ENCODE data around the gene ASPSCR1. TPM values are rescaled to one million over a fixed set of nuclear protein-coding genes. Genes with fewer than 3 reads are reported as not detected.

The ASPSCR1 gene
- total RNA-seq, 4 donors from 2014 or later = 24.0 to 44.7 (median 32.0) TPM

DNA sequence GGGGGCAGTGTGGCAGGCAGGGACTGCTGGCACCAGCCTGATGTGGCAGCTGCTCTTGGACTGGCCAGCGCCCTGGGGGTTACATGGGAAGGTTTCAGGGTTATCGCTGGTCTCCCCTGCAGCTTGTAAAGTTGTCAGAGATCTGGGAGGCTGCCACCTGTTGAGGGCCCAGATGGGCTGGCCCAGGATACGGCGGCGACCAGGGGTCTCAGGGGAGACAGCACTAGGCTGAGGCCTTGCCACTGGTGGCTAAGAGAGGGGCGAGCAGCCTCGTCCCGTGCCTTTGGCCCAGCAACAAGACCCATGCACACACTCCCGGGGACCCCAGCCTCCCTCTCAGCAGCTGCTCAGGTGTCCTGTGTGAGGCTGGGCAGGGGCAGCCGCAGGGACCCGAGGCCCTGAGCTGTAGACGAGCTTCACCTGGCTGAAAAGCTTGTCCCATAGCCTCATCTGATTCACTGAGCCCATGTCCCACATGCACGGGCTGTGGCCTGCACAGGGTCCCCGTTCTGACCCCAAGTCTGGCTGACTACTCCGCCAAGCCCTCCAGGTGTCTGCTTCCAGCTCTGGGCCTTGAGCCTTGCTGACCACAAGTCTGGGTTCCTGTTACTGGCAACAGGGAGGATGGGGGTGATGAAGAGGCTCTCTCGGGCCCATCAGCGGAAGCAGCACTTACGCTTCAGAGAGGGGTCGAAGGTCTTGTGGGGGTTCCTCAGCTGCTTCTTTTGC is 82.0 kb downstream of the ASPSCR1 start:
- Histone ChIP-seq H3K27ac (no peak overlapping the region), H3K9me3 (no peaks in the 10 kb centered on the region), H3K36me3 (peaks cover 0 to 83% of the 10 kb centered on the region in 2 donors), H3K27me3 (no peaks in the 10 kb centered on the region), H3K4me1 (peaks cover 6 to 9% of the 10 kb centered on the region in 2 donors), H3K4me3 (no peak overlapping the region)
- DNase-seq (no peak), ATAC-seq (no peak)
- intact Hi-C loops (cut with DNase I; ENCODE audit: low total_unique reads) = no loop called here
- in situ Hi-C loops (cut with MboI; ENCODE audit: low sequenced_read_pairs in 4 of 4) = no loop called here
- TF ChIP-seq CTCF (IDR thresholded peaks at IDR 0.05 in 4 of 5, conservative IDR thresholded peaks at IDR 0.05 in 1 of 5) = no peak
- no peak for TF ChIP-seq POLR2A (IDR thresholded peaks at IDR 0.05)

DNA sequence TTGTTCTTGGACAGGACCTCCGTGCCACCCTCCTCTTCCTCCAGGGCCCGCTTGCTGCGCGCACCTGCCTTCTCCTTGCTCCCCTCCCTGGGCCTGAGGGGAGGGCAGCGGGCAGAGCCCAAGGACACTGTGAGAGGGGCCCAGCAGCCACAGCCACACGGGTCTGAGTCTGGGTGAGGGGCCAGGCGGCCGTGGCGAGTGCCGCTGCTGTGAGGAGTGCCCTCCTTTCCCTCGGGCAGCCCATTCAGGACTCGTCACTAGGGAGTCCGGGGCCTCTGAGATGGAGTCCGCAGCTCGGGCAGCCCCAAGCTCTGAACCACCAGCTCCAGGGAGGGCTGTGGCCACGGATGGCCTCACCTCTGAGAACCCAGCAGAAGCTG is 82.6 kb downstream of the ASPSCR1 start:
- TF ChIP-seq CTCF (IDR thresholded peaks at IDR 0.05 in 4 of 5, conservative IDR thresholded peaks at IDR 0.05 in 1 of 5) = no peak
- TF ChIP-seq POLR2A (IDR thresholded peaks at IDR 0.05) = no peak
- Histone ChIP-seq H3K36me3 (peaks cover 0 to 77% of the 10 kb centered on the region in 2 donors), H3K27ac (no peak overlapping the region), H3K27me3 (no peaks in the 10 kb centered on the region), H3K9me3 (no peaks in the 10 kb centered on the region), H3K4me3 (no peak overlapping the region), H3K4me1 (peaks cover 12 to 14% of the 10 kb centered on the region in 2 donors)
- intact Hi-C loops (cut with DNase I; ENCODE audit: low total_unique reads) (no loop called here), in situ Hi-C loops (cut with MboI; ENCODE audit: low sequenced_read_pairs in 4 of 4) (no loop called here)
- DNase-seq (no peak), ATAC-seq (no peak)

- peaks cover 0 to 71% of the 10 kb centered on the region in 2 donors for H3K36me3 ChIP-seq
- peaks cover 13 to 18% of the 10 kb centered on the region in 2 donors for H3K4me1 ChIP-seq
- no peaks in the 10 kb centered on the region for H3K9me3 ChIP-seq
- intact Hi-C loops (cut with DNase I; ENCODE audit: low total_unique reads) (no loop called here), in situ Hi-C loops (cut with MboI; ENCODE audit: low sequenced_read_pairs in 4 of 4) (no loop called here)
- H3K4me3 ChIP-seq = no peak overlapping the region
- ATAC-seq = no peak
- no peaks in the 10 kb centered on the region for H3K27me3 ChIP-seq
- DNase-seq = no peak
- TF ChIP-seq CTCF (IDR thresholded peaks at IDR 0.05 in 4 of 5, conservative IDR thresholded peaks at IDR 0.05 in 1 of 5) (no peak), POLR2A (IDR thresholded peaks at IDR 0.05) (no peak)
- H3K27ac ChIP-seq = no peak overlapping the region
These were observed 83.2 kb downstream of the ASPSCR1 start for GRCh38 chr17:82060614-82061013.

- Histone ChIP-seq H3K36me3 (peaks cover 0 to 64% of the 10 kb centered on the region in 2 donors), H3K4me3 (no peak overlapping the region), H3K27me3 (no peaks in the 10 kb centered on the region), H3K9me3 (no peaks in the 10 kb centered on the region), H3K27ac (no peak overlapping the region), H3K4me1 (peaks cover 13 to 23% of the 10 kb centered on the region in 2 donors)
- in situ Hi-C loops (cut with MboI; ENCODE audit: low sequenced_read_pairs in 4 of 4) = no loop called here
- no peak for TF ChIP-seq CTCF (IDR thresholded peaks at IDR 0.05 in 4 of 5, conservative IDR thresholded peaks at IDR 0.05 in 1 of 5)
- no peak for TF ChIP-seq POLR2A (IDR thresholded peaks at IDR 0.05)
- DNase-seq (no peak), ATAC-seq (no peak)
- intact Hi-C loops (cut with DNase I; ENCODE audit: low total_unique reads) = no loop called here
These were observed 83.9 kb downstream of the ASPSCR1 start for GRCh38 chr17:82061047-82061925.
